ENCODE measurements around the gene CES2.

CES2 gene

GRCh38 chr16:66914541-66914940 is 20.8 kb upstream of the CES2 start:
- no peak overlapping the region for H3K9ac ChIP-seq (ENCODE audit: low read depth, low read length)
- no peak overlapping the region for H3K4me3 ChIP-seq (ENCODE audit: low read depth, low read length)
- no peaks in the 10 kb centered on the region for H3K9me3 ChIP-seq (ENCODE audit: control insufficient read depth, insufficient read depth, low read length)
- no peaks in the 10 kb centered on the region for H3K36me3 ChIP-seq (ENCODE audit: control insufficient read depth, insufficient read depth, low read length)
- H3K27me3 ChIP-seq (ENCODE audit: control insufficient read depth, insufficient read depth, low read length): no peaks in the 10 kb centered on the region
- H3K4me1 ChIP-seq (ENCODE audit: control insufficient read depth, insufficient read depth, low read length): no peaks in the 10 kb centered on the region

GRCh38 chr16:66915041-66915440 is 20.3 kb upstream of the CES2 start:
- Histone ChIP-seq H3K36me3 (ENCODE audit: control insufficient read depth, insufficient read depth, low read length) (no peaks in the 10 kb centered on the region), H3K4me1 (ENCODE audit: control insufficient read depth, insufficient read depth, low read length) (no peaks in the 10 kb centered on the region), H3K4me3 (ENCODE audit: low read depth, low read length) (no peak overlapping the region), H3K9ac (ENCODE audit: low read depth, low read length) (no peak overlapping the region), H3K27me3 (ENCODE audit: control insufficient read depth, insufficient read depth, low read length) (no peaks in the 10 kb centered on the region), H3K9me3 (ENCODE audit: control insufficient read depth, insufficient read depth, low read length) (no peaks in the 10 kb centered on the region)

DNA sequence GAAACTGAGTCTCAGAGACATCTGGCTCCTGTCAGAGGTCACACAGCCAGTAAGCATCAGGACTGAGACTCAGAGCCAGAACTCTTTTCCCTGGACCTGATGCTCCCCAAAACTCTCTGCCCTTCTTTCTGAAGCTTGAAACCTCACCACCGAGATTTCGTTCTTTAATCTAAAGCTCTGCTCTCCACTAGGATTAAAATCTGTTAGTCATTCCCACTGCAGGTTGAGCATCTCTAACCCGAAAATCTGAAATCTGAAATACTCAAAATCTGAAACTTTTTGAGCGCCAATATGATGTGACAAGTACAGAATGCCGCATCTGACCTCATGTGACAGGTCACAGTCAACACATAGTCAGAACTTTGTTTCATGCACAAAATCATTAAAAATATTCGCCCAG is 18.8 kb upstream of the CES2 start:
- no peak overlapping the region for H3K9ac ChIP-seq (ENCODE audit: low read depth, low read length)

GRCh38 chr16:66917741-66918140 is 17.6 kb upstream of the CES2 start:
- Histone ChIP-seq H3K9ac (ENCODE audit: low read depth, low read length) (no peak overlapping the region), H3K36me3 (ENCODE audit: control insufficient read depth, insufficient read depth, low read length) (no peaks in the 10 kb centered on the region), H3K4me1 (ENCODE audit: control insufficient read depth, insufficient read depth, low read length) (no peaks in the 10 kb centered on the region), H3K4me3 (ENCODE audit: low read depth, low read length) (no peak overlapping the region), H3K27me3 (ENCODE audit: control insufficient read depth, insufficient read depth, low read length) (no peaks in the 10 kb centered on the region), H3K9me3 (ENCODE audit: control insufficient read depth, insufficient read depth, low read length) (no peaks in the 10 kb centered on the region)

More for the DNA sequence above, 18.8 kb upstream of the CES2 start:
- no peaks in the 10 kb centered on the region for H3K36me3 ChIP-seq (ENCODE audit: control insufficient read depth, insufficient read depth, low read length)
- no peaks in the 10 kb centered on the region for H3K4me1 ChIP-seq (ENCODE audit: control insufficient read depth, insufficient read depth, low read length)
- H3K9me3 ChIP-seq (ENCODE audit: control insufficient read depth, insufficient read depth, low read length): no peaks in the 10 kb centered on the region
- no peaks in the 10 kb centered on the region for H3K27me3 ChIP-seq (ENCODE audit: control insufficient read depth, insufficient read depth, low read length)
- H3K4me3 ChIP-seq (ENCODE audit: low read depth, low read length): no peak overlapping the region

DNA sequence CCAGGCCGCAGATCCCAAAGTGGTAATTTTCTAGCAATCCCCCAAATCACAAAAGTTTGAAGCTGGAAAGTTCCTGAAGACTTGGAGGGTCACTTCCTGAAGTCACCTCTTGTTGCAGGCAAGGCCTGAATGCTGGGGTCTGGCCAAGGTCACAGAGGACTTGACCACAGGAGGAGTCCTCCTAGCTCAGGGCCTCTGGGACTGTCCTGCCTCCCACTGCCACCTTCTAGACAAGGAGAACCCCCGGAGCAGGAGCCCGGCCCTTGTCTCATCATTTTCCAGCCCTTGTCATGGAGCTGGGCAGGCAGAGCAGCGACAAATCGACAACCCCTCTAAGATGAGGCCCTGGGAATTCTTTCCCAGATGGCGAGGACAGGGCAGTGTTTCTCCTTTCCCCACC is 17.0 kb upstream of the CES2 start:
- peaks cover 2% of the 10 kb centered on the region for H3K27me3 ChIP-seq (ENCODE audit: control insufficient read depth, insufficient read depth, low read length)
- H3K4me3 ChIP-seq (ENCODE audit: low read depth, low read length): no peak overlapping the region
- no peaks in the 10 kb centered on the region for H3K9me3 ChIP-seq (ENCODE audit: control insufficient read depth, insufficient read depth, low read length)
- no peaks in the 10 kb centered on the region for H3K36me3 ChIP-seq (ENCODE audit: control insufficient read depth, insufficient read depth, low read length)
- no peak overlapping the region for H3K9ac ChIP-seq (ENCODE audit: low read depth, low read length)
- H3K4me1 ChIP-seq (ENCODE audit: control insufficient read depth, insufficient read depth, low read length): no peaks in the 10 kb centered on the region

DNA sequence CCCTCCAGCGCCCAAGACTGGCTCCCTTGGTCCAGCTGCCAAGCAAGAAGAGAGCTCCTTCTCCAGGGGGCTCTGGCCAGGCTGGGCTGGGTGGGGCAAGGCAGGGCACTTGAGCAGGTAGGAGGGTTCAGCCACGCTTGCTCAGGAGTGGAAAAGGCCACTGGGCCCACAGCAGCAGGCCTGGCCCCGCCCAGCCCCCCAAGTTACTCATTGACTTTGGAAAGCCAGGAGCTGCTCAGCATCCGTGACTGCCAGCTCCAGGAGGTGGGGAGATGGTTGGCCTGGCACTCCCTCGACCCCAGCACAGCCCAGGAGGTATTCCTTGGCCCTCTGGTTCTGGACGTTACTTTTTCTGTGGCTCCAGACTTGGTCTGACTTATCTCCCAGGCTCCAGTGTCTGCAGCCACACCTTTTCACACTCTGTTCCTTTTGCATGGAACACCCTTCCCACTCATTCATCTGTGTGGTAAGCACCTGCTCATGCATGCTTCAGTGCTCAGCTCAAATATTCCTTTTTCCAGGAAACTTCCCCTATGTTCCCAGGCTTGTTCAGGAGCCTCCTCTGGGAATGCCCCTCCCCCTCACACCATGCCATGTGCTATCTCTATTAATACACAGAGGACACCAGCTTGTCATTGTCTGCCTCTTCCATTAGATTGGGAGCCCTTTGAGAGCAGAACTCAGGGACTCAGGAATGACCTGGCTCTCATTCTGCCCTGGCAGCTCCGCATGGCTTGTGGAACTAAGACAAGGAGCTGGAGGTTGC is 16.3 kb upstream of the CES2 start, which contains the start of gene CDH16:
CDH16 (minus strand) TSS at position 83 of the 766 bp plus-strand sequence. CDS start 820 bp downstream, outside the sequence.
- Histone ChIP-seq H3K27me3 (ENCODE audit: control insufficient read depth, insufficient read depth, low read length) (peaks cover 9% of the 10 kb centered on the region), H3K9me3 (ENCODE audit: control insufficient read depth, insufficient read depth, low read length) (no peaks in the 10 kb centered on the region), H3K9ac (ENCODE audit: low read depth, low read length) (no peak within 1 kb of the TSS), H3K36me3 (ENCODE audit: control insufficient read depth, insufficient read depth, low read length) (no peaks in the 10 kb centered on the region), H3K4me3 (ENCODE audit: low read depth, low read length) (no peak within 1 kb of the TSS), H3K4me1 (ENCODE audit: control insufficient read depth, insufficient read depth, low read length) (no peaks in the 10 kb centered on the region)

DNA sequence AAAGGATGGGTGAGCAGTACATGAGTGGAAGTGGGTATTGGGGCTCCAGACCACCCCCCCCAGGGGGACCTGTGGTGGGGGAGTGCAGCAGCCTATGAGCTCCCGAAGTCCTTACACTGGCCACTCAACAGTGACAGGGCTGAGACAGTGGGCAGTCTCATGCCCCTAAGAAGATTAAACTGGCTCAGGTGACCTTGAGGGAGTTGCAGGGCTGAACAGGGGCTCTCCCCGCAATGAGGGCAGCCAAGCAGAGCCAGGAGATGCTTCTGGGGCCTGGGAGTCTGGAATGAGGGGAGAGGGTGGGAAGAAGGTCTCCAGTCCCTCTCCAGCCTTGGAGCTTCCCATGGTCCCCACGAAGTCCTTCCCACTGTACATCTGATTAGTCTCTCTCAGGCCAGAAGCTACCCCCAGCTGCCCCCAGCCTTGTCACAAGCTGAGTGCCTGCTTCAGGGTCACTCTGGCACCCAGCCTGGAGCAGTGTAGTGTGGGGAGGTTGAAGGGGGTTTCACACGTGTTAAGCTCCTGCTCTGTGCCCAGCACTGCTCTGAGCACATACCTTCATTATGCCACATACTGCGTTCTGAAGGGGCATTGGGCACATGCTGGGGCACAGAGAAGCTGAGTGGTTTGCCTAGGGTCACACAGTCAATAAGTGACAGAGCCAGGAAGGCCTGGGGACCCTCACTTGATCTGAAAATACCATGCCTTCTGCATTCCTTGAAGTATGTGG is 15.6 kb upstream of the CES2 start:
- H3K36me3 ChIP-seq (ENCODE audit: control insufficient read depth, insufficient read depth, low read length): no peaks in the 10 kb centered on the region
- H3K4me3 ChIP-seq (ENCODE audit: low read depth, low read length): no peak overlapping the region
- no peaks in the 10 kb centered on the region for H3K9me3 ChIP-seq (ENCODE audit: control insufficient read depth, insufficient read depth, low read length)
- H3K9ac ChIP-seq (ENCODE audit: low read depth, low read length): no peak overlapping the region
- H3K27me3 ChIP-seq (ENCODE audit: control insufficient read depth, insufficient read depth, low read length): peaks cover 16% of the 10 kb centered on the region
- H3K4me1 ChIP-seq (ENCODE audit: control insufficient read depth, insufficient read depth, low read length): no peaks in the 10 kb centered on the region

DNA sequence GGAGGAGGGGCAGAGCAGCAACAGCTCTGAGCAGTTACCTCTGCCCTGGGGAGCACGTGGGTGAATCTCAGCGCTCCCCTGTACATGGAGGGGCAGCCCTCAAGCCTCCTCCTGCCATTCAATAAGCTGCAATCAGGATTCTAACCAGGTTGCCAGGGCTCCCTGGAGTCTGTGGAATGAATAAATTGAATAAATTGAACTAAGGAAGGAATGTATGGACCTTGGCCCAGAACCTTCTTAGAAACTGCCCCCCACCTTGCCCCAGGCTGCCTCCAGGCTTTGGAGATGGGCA is 15.1 kb upstream of the CES2 start:
- H3K4me1 ChIP-seq (ENCODE audit: control insufficient read depth, insufficient read depth, low read length): no peaks in the 10 kb centered on the region
- H3K36me3 ChIP-seq (ENCODE audit: control insufficient read depth, insufficient read depth, low read length): no peaks in the 10 kb centered on the region
- H3K9me3 ChIP-seq (ENCODE audit: control insufficient read depth, insufficient read depth, low read length): no peaks in the 10 kb centered on the region
- H3K27me3 ChIP-seq (ENCODE audit: control insufficient read depth, insufficient read depth, low read length): peaks cover 19% of the 10 kb centered on the region
- no peak overlapping the region for H3K9ac ChIP-seq (ENCODE audit: low read depth, low read length)
- H3K4me3 ChIP-seq (ENCODE audit: low read depth, low read length): no peak overlapping the region

DNA sequence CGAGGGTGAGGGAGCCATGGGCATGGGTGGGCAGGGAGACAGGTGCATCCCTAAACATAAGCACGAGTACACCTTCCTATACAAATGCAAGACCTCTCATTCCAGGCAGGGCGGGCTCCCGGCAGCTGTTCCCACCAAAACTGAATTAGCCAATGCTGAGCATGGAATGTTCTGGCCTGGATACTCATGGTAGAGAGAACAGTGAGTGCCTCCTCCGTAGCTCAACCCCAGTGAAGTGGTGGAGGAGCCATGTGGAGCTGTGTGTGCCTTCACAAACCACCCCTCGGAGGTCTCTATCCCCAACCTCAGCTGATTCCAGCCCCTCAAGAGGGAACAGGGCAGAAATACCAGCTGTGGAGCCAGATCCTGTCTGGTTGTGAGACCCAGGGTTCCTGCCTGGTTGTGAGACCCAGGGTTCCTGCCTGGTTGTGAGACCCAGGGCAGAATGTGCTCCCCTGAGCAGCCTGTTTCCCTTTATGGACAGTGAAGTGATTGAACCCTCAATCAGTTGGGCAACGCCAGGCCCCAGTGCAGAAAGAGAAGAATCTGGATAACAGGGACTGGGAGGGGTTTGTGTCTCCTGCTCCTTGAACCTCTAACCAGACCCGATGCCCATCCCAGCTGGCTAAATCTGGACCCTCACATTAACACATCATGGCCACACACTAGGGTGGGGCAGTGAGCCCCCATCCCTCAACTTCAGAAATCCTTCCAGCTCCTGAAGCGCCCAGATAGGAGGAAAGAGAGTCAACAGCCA is 14.2 kb upstream of the CES2 start:
- Histone ChIP-seq H3K27me3 (ENCODE audit: control insufficient read depth, insufficient read depth, low read length) (peaks cover 27% of the 10 kb centered on the region), H3K9me3 (ENCODE audit: control insufficient read depth, insufficient read depth, low read length) (no peaks in the 10 kb centered on the region), H3K9ac (ENCODE audit: low read depth, low read length) (no peak overlapping the region), H3K36me3 (ENCODE audit: control insufficient read depth, insufficient read depth, low read length) (no peaks in the 10 kb centered on the region), H3K4me1 (ENCODE audit: control insufficient read depth, insufficient read depth, low read length) (peaks cover 3% of the 10 kb centered on the region), H3K4me3 (ENCODE audit: low read depth, low read length) (no peak overlapping the region)

DNA sequence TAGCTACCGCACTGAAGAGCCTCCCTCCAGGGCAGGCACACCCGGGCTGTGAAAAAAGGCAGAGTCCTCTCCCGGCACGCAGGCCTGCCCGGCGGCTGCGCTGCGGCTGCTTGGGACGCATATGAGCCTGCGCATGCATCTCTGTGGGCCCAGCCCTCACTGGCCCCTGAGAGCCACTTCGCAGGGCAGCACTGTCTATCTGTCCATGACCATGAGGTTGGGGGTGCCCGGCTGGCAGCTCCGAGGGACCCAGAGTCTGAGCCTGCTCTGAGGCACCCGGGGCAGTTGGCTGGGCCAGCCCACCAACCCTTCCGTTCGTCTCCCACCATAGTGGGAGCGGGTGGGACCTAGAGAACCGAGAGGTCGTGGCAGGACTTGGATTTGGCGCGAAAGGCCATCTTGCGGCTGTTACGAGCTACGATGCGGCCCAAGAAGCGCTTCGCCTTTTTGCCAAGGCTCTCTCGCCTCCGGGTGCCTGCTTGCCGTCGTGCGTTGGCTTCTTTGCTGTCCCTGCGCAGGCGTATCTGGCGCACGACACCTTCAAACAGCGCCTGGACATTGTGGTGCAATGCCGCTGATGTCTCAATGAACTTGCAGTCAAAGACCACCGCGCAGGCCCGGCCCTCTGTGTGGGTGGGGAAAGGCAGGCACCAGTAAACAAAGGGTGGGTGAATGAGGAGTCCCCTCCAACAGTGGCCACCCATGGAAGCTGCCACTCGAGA is 13.4 kb upstream of the CES2 start:
- Histone ChIP-seq H3K36me3 (ENCODE audit: control insufficient read depth, insufficient read depth, low read length) (no peaks in the 10 kb centered on the region), H3K4me1 (ENCODE audit: control insufficient read depth, insufficient read depth, low read length) (peaks cover 3% of the 10 kb centered on the region), H3K9ac (ENCODE audit: low read depth, low read length) (no peak overlapping the region), H3K4me3 (ENCODE audit: low read depth, low read length) (no peak overlapping the region), H3K9me3 (ENCODE audit: control insufficient read depth, insufficient read depth, low read length) (no peaks in the 10 kb centered on the region), H3K27me3 (ENCODE audit: control insufficient read depth, insufficient read depth, low read length) (peaks cover 35% of the 10 kb centered on the region)

DNA sequence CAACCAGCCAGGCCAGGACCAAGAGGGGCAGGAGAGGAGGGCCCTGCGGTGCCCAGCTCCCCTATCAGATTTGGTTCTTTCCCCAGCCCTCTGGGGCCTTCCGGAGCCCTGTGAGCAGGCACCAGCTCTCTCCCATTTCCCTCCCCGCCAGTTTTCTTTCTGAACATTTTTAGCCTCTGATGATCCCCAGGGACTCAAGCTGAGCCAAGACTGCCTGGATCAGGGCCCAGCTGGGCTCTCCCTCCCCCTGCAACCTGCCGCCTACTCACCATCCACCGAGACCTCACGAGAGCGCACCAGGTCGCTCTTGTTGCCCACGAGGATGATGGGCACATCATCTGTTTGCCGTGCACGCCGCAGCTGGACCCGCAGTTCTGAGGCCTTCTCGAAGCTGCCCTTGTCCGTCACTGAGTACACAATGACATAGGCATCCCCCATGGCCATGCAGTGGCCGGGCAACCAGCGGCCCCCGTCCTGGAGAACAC is 12.0 kb upstream of the CES2 start:
- H3K4me3 ChIP-seq (ENCODE audit: low read depth, low read length): no peak overlapping the region
- no peaks in the 10 kb centered on the region for H3K36me3 ChIP-seq (ENCODE audit: control insufficient read depth, insufficient read depth, low read length)
- H3K9me3 ChIP-seq (ENCODE audit: control insufficient read depth, insufficient read depth, low read length): no peaks in the 10 kb centered on the region
- peaks cover 42% of the 10 kb centered on the region for H3K27me3 ChIP-seq (ENCODE audit: control insufficient read depth, insufficient read depth, low read length)
- peaks cover 4% of the 10 kb centered on the region for H3K4me1 ChIP-seq (ENCODE audit: control insufficient read depth, insufficient read depth, low read length)
- no peak overlapping the region for H3K9ac ChIP-seq (ENCODE audit: low read depth, low read length)
